Ishikawa (cell line): ENCODE data around the gene SYNGR4.

ENCODE experiments used
- CEBPB ChIP-seq: IDR thresholded peaks from 2 replicates; pipeline ENCODE4 v1.6.1; 2012
- EP300 ChIP-seq: IDR thresholded peaks from 2 replicates; pipeline ENCODE4 v1.6.1; 2012; ENCODE audit warnings: borderline replicate concordance
- NFIC ChIP-seq: IDR thresholded peaks from 2 replicates; pipeline ENCODE4 v1.6.1; 2012
- RAD21 ChIP-seq: IDR thresholded peaks from 2 replicates; pipeline ENCODE4 v1.6.1; 2012; ENCODE audit warnings: low read depth
- TAF1 ChIP-seq: IDR thresholded peaks from 2 replicates; pipeline ENCODE4 v1.6.1; 2012; ENCODE audit warnings: low read depth, mild to moderate bottlenecking
- TCF12 ChIP-seq: IDR thresholded peaks from 2 replicates; pipeline ENCODE4 v1.6.1; 2012; ENCODE audit warnings: low read depth
- YY1 ChIP-seq: IDR thresholded peaks from 2 replicates; pipeline ENCODE4 v1.6.1; 2012; ENCODE audit warnings: low read depth
- TF ChIP-seq, protein P1 (sequence below): IDR thresholded peaks from 2 replicates; pipeline ENCODE4 v1.6.1; 2012
- TF ChIP-seq, protein P2 (sequence below): IDR thresholded peaks from 2 replicates; pipeline ENCODE4 v1.6.1; 2012; ENCODE audit warnings: low read depth, mild to moderate bottlenecking
- TF ChIP-seq, protein P3 (sequence below): IDR thresholded peaks from 2 replicates; pipeline ENCODE4 v1.6.1; 2012

DNA sequence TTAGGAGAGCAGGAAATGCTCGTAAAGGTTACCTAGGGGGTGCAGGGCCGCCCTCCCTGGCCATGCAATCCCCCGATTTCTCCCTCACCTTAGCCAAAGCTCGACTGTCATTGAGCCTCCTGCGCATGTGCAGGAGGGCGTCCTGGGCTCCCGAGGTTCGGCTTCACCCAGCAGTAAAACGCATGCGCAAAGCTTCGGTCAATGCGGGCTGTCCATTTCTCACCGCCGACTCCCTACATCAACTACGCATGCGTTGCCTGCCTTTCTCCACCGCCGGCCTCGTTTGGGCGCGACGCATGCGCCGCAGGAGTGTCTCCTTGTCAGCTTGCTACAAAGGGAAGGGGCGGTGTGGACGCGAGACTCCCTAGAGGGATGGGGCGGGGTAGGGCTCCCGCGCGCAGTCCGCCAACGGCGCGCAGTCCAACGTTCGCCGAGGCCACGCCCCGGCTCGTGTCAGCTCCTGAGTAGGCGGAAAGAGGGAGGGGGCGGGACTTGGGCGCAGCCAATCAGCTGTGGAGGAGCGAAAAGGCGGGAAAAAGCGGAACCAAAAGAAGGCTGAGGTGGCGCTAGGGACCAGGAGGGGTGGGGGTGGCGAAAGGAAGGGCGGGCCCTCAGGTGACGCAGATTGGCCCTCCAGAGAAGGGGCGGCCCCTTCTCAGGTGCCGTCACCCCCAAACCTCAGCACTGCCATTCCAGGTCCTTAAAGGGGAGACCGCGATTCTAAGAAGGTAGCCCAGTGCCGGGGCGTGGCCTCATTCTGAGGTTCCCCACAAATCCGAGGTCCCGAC lies at the start of gene SYNGR4, which contains the start of gene TMEM143:
- TF ChIP-seq, protein P1, sequence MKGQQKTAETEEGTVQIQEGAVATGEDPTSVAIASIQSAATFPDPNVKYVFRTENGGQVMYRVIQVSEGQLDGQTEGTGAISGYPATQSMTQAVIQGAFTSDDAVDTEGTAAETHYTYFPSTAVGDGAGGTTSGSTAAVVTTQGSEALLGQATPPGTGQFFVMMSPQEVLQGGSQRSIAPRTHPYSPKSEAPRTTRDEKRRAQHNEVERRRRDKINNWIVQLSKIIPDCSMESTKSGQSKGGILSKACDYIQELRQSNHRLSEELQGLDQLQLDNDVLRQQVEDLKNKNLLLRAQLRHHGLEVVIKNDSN, result peak; percentile 41; the same call in 1 of the 2 replicates
- TF ChIP-seq EP300, result no peak
- TF ChIP-seq, protein P2, sequence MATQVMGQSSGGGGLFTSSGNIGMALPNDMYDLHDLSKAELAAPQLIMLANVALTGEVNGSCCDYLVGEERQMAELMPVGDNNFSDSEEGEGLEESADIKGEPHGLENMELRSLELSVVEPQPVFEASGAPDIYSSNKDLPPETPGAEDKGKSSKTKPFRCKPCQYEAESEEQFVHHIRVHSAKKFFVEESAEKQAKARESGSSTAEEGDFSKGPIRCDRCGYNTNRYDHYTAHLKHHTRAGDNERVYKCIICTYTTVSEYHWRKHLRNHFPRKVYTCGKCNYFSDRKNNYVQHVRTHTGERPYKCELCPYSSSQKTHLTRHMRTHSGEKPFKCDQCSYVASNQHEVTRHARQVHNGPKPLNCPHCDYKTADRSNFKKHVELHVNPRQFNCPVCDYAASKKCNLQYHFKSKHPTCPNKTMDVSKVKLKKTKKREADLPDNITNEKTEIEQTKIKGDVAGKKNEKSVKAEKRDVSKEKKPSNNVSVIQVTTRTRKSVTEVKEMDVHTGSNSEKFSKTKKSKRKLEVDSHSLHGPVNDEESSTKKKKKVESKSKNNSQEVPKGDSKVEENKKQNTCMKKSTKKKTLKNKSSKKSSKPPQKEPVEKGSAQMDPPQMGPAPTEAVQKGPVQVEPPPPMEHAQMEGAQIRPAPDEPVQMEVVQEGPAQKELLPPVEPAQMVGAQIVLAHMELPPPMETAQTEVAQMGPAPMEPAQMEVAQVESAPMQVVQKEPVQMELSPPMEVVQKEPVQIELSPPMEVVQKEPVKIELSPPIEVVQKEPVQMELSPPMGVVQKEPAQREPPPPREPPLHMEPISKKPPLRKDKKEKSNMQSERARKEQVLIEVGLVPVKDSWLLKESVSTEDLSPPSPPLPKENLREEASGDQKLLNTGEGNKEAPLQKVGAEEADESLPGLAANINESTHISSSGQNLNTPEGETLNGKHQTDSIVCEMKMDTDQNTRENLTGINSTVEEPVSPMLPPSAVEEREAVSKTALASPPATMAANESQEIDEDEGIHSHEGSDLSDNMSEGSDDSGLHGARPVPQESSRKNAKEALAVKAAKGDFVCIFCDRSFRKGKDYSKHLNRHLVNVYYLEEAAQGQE, result no peak
- no peak for TF ChIP-seq YY1
- TF ChIP-seq CEBPB, result no peak
- TF ChIP-seq RAD21, result no peak
- TF ChIP-seq TAF1, result peak; percentile 62; the same call in 1 of the 2 replicates
- TF ChIP-seq, protein P3, sequence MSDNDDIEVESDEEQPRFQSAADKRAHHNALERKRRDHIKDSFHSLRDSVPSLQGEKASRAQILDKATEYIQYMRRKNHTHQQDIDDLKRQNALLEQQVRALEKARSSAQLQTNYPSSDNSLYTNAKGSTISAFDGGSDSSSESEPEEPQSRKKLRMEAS, result peak; percentile 96
- no peak for TF ChIP-seq TCF12
- TF ChIP-seq NFIC, result no peak
